NT2/D1 (cell line): ENCODE measurements around the gene TNFSF13B.
"Not testable (repeated sequence)": the region's sequence is repeated elsewhere in the genome, so short reads cannot be mapped to it uniquely, and the experiment has no call there.

Experiments used
- DNase-seq: peaks from one replicate; pipeline ENCODE4 v3.0.0-alpha.2; 2011; ENCODE audit warnings: low read depth, low spot score
- H3K27me3 ChIP-seq: 2 replicates; pipeline ENCODE4 v1.6.0; 2011; ENCODE audit warnings: mild to moderate bottlenecking; ENCODE audit not compliant: insufficient read length, insufficient read depth
- H3K36me3 ChIP-seq: 2 replicates; pipeline ENCODE4 v1.6.1; 2011; ENCODE audit warnings: mild to moderate bottlenecking, low read length, mixed read lengths; ENCODE audit not compliant: insufficient read depth, insufficient read length
- H3K4me1 ChIP-seq: 2 replicates; pipeline ENCODE4 v1.5.1; 2011; ENCODE audit not compliant: insufficient read depth, insufficient read length
- H3K4me3 ChIP-seq: 2 replicates; pipeline ENCODE4 v1.5.1; 2011; ENCODE audit warnings: low read depth; ENCODE audit not compliant: insufficient read length
- H3K9ac ChIP-seq: 2 replicates; pipeline ENCODE4 v1.6.0; 2011; ENCODE audit warnings: low read depth; ENCODE audit not compliant: insufficient read length
- H3K9me3 ChIP-seq: 2 replicates; pipeline ENCODE4 v1.5.1; 2011; ENCODE audit warnings: mild to moderate bottlenecking, low read length; ENCODE audit not compliant: insufficient read depth
- SUZ12 ChIP-seq: IDR thresholded peaks from 2 replicates; pipeline ENCODE4 v1.6.1; 2011; ENCODE audit not compliant: insufficient read length, insufficient read depth; ENCODE audit errors: extremely low read depth
- YY1 ChIP-seq: IDR thresholded peaks from 2 replicates; pipeline ENCODE4 v1.6.1; 2011; ENCODE audit not compliant: insufficient read length, insufficient read depth
- ZNF274 ChIP-seq: IDR thresholded peaks from 2 replicates; pipeline ENCODE4 v1.6.1; 2011; ENCODE audit warnings: mild to moderate bottlenecking, low read depth, low read length

TNFSF13B gene

GRCh38 chr13:108230377-108230776 lies 39.1 kb upstream of the TNFSF13B start:
- no peak for TF ChIP-seq SUZ12
- no peak for TF ChIP-seq ZNF274
- TF ChIP-seq YY1, result no peak
- peaks cover 7% of the 10 kb centered on the region for H3K36me3 ChIP-seq
- no peak overlapping the region for H3K4me3 ChIP-seq

GRCh38 chr13:108249150-108249549 lies 20.4 kb upstream of the TNFSF13B start:
- DNase-seq, result no peak
- no peak for TF ChIP-seq ZNF274
- Histone ChIP-seq H3K9me3 (no peaks in the 10 kb centered on the region), H3K9ac (no peak overlapping the region), H3K4me1 (no peaks in the 10 kb centered on the region), H3K36me3 (no peaks in the 10 kb centered on the region), H3K27me3 (no peaks in the 10 kb centered on the region), H3K4me3 (no peak overlapping the region)

More at GRCh38 chr13:108230377-108230776, 39.1 kb upstream of the TNFSF13B start:
- no peaks in the 10 kb centered on the region for H3K4me1 ChIP-seq
- DNase-seq, result no peak
- no peak overlapping the region for H3K9ac ChIP-seq
- no peaks in the 10 kb centered on the region for H3K27me3 ChIP-seq
- no peaks in the 10 kb centered on the region for H3K9me3 ChIP-seq

GRCh38 chr13:108257248-108257647 lies 12.3 kb upstream of the TNFSF13B start:
- H3K4me3 ChIP-seq, result no peak overlapping the region
- DNase-seq, result no peak
- no peaks in the 10 kb centered on the region for H3K36me3 ChIP-seq
- no peaks in the 10 kb centered on the region for H3K9me3 ChIP-seq
- no peak for TF ChIP-seq ZNF274
- TF ChIP-seq YY1, result no peak
- no peak for TF ChIP-seq SUZ12
- no peaks in the 10 kb centered on the region for H3K4me1 ChIP-seq
- H3K27me3 ChIP-seq, result no peaks in the 10 kb centered on the region
- H3K9ac ChIP-seq, result no peak overlapping the region

GRCh38 chr13:108263621-108264355 lies 5.7 kb upstream of the TNFSF13B start:
- DNase-seq, result no peak
- no peak overlapping the region for H3K4me3 ChIP-seq
- TF ChIP-seq YY1, result no peak
- no peaks in the 10 kb centered on the region for H3K36me3 ChIP-seq
- no peaks in the 10 kb centered on the region for H3K4me1 ChIP-seq
- H3K9ac ChIP-seq, result no peak overlapping the region
- H3K27me3 ChIP-seq, result no peaks in the 10 kb centered on the region
- no peaks in the 10 kb centered on the region for H3K9me3 ChIP-seq

GRCh38 chr13:108266321-108266990 lies 3.1 kb upstream of the TNFSF13B start:
- no peak for DNase-seq
- no peak overlapping the region for H3K4me3 ChIP-seq
- H3K9me3 ChIP-seq, result no peaks in the 10 kb centered on the region
- no peaks in the 10 kb centered on the region for H3K4me1 ChIP-seq
- H3K9ac ChIP-seq, result no peak overlapping the region
- H3K27me3 ChIP-seq, result no peaks in the 10 kb centered on the region
- H3K36me3 ChIP-seq, result no peaks in the 10 kb centered on the region
- TF ChIP-seq YY1, result no peak
- no peak for TF ChIP-seq SUZ12
- TF ChIP-seq ZNF274, result no peak

DNA sequence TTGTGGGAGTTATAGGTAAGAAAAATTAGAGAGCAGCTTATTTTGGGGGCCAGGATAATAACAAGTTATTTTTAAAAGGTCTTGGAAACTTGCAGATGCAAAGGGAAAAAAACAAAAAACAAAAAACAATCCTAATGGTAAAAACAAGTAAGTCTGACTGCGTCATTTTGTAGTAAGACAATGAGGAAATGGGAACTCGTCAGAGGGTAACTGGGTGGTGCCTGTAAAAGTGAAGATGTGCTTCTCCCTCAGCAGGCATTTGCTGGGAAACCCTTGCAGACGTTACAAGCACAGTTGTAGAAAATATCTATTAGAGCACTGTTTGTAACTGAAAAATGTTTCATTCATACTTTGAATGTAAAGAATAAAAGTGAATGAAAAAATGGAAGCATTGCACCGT lies 2.2 kb upstream of the TNFSF13B start:
- no peak overlapping the region for H3K9ac ChIP-seq
- TF ChIP-seq ZNF274 (no peak), SUZ12 (no peak)
- H3K27me3 ChIP-seq, result no peaks in the 10 kb centered on the region
- no peak overlapping the region for H3K4me3 ChIP-seq
- no peaks in the 10 kb centered on the region for H3K9me3 ChIP-seq
- no peaks in the 10 kb centered on the region for H3K4me1 ChIP-seq
- H3K36me3 ChIP-seq, result no peaks in the 10 kb centered on the region
- DNase-seq, result no peak

- H3K9ac ChIP-seq, H3K27me3 ChIP-seq, H3K4me3 ChIP-seq, H3K4me1 ChIP-seq, DNase-seq, H3K9me3 ChIP-seq, H3K36me3 ChIP-seq: not testable (repeated sequence)
Observed at GRCh38 chr13:108267855-108268254, 1.7 kb upstream of the TNFSF13B start.
